ENCODE measurements around the gene DLG2.

DNA sequence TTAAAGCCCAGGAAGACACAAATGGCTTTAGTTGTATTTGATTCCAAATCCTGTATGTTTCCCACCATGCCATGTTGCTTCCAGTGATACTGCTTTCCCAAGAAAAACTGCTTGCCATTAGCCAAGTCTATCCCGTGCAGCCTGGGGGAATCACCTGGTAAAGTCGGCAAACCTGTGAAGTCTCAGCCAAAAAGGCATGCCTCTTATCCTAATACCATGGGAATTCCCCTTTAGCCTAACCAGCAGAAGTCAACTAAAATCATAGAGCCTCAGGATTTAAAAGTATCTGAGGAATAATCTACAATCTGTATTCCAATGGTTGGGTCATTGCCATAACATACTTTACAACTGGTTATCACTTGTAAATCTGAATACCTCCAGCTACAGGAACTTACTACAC lies 869.4 kb downstream of the DLG2 start:
- TF ChIP-seq, protein P1, sequence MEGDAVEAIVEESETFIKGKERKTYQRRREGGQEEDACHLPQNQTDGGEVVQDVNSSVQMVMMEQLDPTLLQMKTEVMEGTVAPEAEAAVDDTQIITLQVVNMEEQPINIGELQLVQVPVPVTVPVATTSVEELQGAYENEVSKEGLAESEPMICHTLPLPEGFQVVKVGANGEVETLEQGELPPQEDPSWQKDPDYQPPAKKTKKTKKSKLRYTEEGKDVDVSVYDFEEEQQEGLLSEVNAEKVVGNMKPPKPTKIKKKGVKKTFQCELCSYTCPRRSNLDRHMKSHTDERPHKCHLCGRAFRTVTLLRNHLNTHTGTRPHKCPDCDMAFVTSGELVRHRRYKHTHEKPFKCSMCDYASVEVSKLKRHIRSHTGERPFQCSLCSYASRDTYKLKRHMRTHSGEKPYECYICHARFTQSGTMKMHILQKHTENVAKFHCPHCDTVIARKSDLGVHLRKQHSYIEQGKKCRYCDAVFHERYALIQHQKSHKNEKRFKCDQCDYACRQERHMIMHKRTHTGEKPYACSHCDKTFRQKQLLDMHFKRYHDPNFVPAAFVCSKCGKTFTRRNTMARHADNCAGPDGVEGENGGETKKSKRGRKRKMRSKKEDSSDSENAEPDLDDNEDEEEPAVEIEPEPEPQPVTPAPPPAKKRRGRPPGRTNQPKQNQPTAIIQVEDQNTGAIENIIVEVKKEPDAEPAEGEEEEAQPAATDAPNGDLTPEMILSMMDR (IDR thresholded peaks at IDR 0.05): no peak
- TF ChIP-seq POLR2A (IDR thresholded peaks at IDR 0.05; ENCODE audit: low read depth) (no peak), POLR2AphosphoS5 (IDR thresholded peaks at IDR 0.05) (no peak)
